ENCODE results near the gene SMARCD1.
"Not testable (repeated sequence)": the region's sequence is repeated elsewhere in the genome, so short reads cannot be mapped to it uniquely, and the experiment has no call there.

The SMARCD1 gene

DNA sequence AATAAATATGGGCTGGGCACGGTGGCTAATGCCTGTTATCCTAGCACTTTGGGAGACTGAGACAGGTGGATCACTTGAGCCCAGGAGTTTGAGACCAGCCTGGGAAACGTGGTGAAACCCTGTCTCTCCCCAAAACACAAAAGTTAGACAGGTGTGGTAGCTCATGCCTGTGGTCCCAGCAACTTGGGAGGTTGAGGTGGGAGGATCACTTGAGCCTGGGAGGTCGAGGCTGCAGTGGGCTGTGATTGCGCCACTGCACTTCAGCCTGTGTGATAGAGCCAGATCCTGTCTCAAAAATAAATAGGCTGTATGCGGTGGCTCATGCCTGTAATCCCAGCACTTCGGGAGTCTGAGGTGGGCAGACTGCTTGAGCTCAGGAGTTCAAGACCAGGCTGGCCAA lies 62.9 kb downstream of the SMARCD1 start:
- not testable (repeated sequence) for DNase-seq

DNA sequence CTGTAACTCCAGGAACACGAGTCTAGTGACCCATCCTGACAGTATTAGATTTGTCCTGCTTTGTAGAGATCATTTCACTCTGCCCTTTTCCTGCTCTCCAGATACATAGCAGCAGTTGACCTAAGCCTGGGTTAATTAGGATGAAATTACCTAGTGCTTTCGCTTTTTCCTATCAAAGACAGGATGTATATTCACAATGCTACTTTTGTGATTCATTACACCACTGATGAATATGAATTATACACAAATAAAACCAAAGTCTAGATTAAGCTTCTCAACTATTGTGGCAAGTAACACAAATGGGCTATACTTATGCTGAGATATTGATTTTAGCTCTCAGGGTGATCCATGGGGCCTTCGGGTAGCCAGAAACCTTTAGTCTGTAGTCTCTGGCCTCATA lies 64.2 kb downstream of the SMARCD1 start:
- DNase-seq = no peak
